ENCODE data around the gene RNASE12.
"Not testable (repeated sequence)": the region's sequence is repeated elsewhere in the genome, so short reads cannot be mapped to it uniquely, and the experiment has no call there.

GRCh38 chr14:20569865-20570264, 21.3 kb downstream of the RNASE12 start:
- not testable (repeated sequence) for TF ChIP-seq EP300 (conservative IDR thresholded peaks at IDR 0.05; ENCODE audit: poor library complexity, severe bottlenecking); CTCF (IDR thresholded peaks at IDR 0.05; ENCODE audit: poor library complexity, severe bottlenecking); TAF1 (IDR thresholded peaks at IDR 0.05; ENCODE audit: low read depth)
